Hepatocyte (in vitro differentiated cells): Measurements from ENCODE around the gene CNPY2.

Experiments
- CTCF ChIP-seq: fragments of 200-600 bp; sonication (generic); IDR thresholded peaks from 2 replicates; pipeline ENCODE4 v1.5.1; 2016; ENCODE audit warnings: antibody characterized with exemption, mild to moderate bottlenecking; ENCODE audit not compliant: poor library complexity
- EZH2 ChIP-seq: fragments of 200-600 bp; sonication (generic); IDR thresholded peaks from 2 replicates; pipeline ENCODE4 v1.6.1; 2016; ENCODE audit warnings: antibody characterized with exemption, mild to moderate bottlenecking, borderline replicate concordance
- EZH2phosphoT487 ChIP-seq: fragments of 200-600 bp; sonication (generic); IDR thresholded peaks from one replicate; pipeline ENCODE4 v1.6.1; 2018; ENCODE audit warnings: antibody characterized with exemption, mild to moderate bottlenecking, low read depth, moderate library complexity; ENCODE audit not compliant: unreplicated experiment, severe bottlenecking

GRCh38 chr12:56350662-56351061 is 34.9 kb upstream of the CNPY2 start:
- TF ChIP-seq EZH2 (no peak), CTCF (no peak), EZH2phosphoT487 (no peak)
